Heart right ventricle (tissue), 16 donors: ENCODE measurements around the gene IGF1R. TPM values are rescaled to one million over a fixed set of nuclear protein-coding genes. Genes with fewer than 3 reads are reported as not detected.

ENCODE experiments used
- ATAC-seq, 8 donors: fragments of 200-7000 bp; cut with Tn5 transposase; one replicate each; pipeline ENCODE4 v1.9.1; 2020; ENCODE audit warnings: mild to moderate bottlenecking in 8 of 8, moderate library complexity in 8 of 8, moderate number of reproducible peaks in 1 of 8
- DNase-seq, 2 donors: peaks; one replicate each; pipeline ENCODE4 v3.0.0-alpha.2; 2020
- H3K27ac ChIP-seq, 10 donors: fragments of 200-600 bp; sonication (generic) in 2 of 10; one replicate each; pipeline versions ENCODE4 v1.5.0 to v1.8.0; 2020 to 2022; ENCODE audit warnings: mild to moderate bottlenecking in 3 of 10
- H3K27me3 ChIP-seq, 7 donors: fragments of 200-600 bp; one replicate each; pipeline ENCODE4 v1.8.0; 2021 to 2022; ENCODE audit warnings: mild to moderate bottlenecking in 2 of 7
- H3K36me3 ChIP-seq, 9 donors: fragments of 200-600 bp; sonication (generic) in 1 of 9; one replicate each; pipeline versions ENCODE4 v1.5.0 to v1.8.0; 2020 to 2022; ENCODE audit warnings: mild to moderate bottlenecking in 2 of 9
- H3K4me1 ChIP-seq, 9 donors: fragments of 200-600 bp; sonication (generic) in 1 of 9; one replicate each; pipeline versions ENCODE4 v1.5.0 to v1.8.0; 2020 to 2022; ENCODE audit warnings: mild to moderate bottlenecking in 4 of 9
- H3K4me3 ChIP-seq, 10 donors: fragments of 200-600 bp; sonication (generic) in 2 of 10; one replicate each; pipeline versions ENCODE4 v1.5.0 to v1.8.0; 2020 to 2022; ENCODE audit warnings: mild to moderate bottlenecking in 7 of 10, moderate library complexity in 2 of 10
- H3K9me3 ChIP-seq, 11 donors: fragments of 200-600 bp in 10 of 11; sonication (generic) in 2 of 11; one replicate each; pipeline versions ENCODE4 v1.5.0 to v1.8.0; 2013 to 2022; ENCODE audit warnings: mild to moderate bottlenecking in 2 of 11, control low read depth in 1 of 11, moderate library complexity in 1 of 11
- WGBS, 2 donors: extraction: QIAGEN DNeasy Blood & Tissue Kit; methylation state at CpG; one replicate each; pipeline ENCODE4 v1.1.7; 2013; ENCODE audit warnings: inconsistent platforms in 1 of 2; 5-methylcytosine and 5-hydroxymethylcytosine counted together
- intact Hi-C, 10 donors: fragments of 100-400 bp; cut with DNase I; formaldehyde crosslinking; loops; one replicate each; pipeline versions ENCODE4 v1.11.1 to v1.14.2; 2022
- polyA plus RNA-seq, 2 donors: library from polyadenylated mRNA; stranded (reverse); fragments of 200-250 nt; gene quantifications; one replicate each; pipeline ENCODE4 v1.2.3, GENCODE V29; 2013
- total RNA-seq, 10 donors: library from RNA; stranded (reverse); fragmentation: NEBNext Ultra II Directional in 3 of 10; extraction: Animal tissue kit (Norgen Biotek cat#: 25700) in 3 of 10; gene quantifications; one replicate each; pipeline versions ENCODE4 v1.2.1 to v1.2.4, GENCODE V29; 2021 to 2023
- TF ChIP-seq, protein P1 (sequence below), 9 donors: fragments of 200-600 bp; sonication (generic) in 2 of 9; IDR thresholded peaks; one replicate each; pipeline versions ENCODE4 v1.5.0 to v1.8.0; 2021 to 2022; ENCODE audit warnings: antibody characterized with exemption in 9 of 9, mild to moderate bottlenecking in 5 of 9, moderate library complexity in 1 of 9
- donor health status: Arrhythmogenic right ventricular cardiomyopathy.
- donor health status: ischemic (EF 13 %, LVEDD 7.1; RV severe dilation, severe dysfunction).
- donor health status: healthy with polysubstance abuse.
- donor health status: DM: no; HTN: yes; CAD: no.
- donor health status: DM: no; HTN: no; CAD: no.
- donor health status: ischemic (EF 25% LVEDD 6.9; RV normal size, moderate dysfunction).
- donor health status: ischemic (EF 25% LVEDD 5.7; RV mildly dilated, moderate dysfunction).
- donor health status: healthy.
- donor health status: DM: yes; HTN: yes; CAD: no.
- donor health status: Ischemic cardiomyopathy.
- donor health status: ischemic (EF 35%, LVEDD 5.7; RV mildly dilated, moderate dysfunction).
- donor health status: nonischemic (EF 11% LVEDD 7.7; RV severe dilation, severe dysfunction).
- donor health status: DM: yes; HTN: yes; CAD: no.
- donor health status: PGD.
- donor health status: ischemic (EF 29% LVEDD 5.4; RV normal size, mild dysfunction).
- donor health status: nonischemic (EF 23%, LVEDD 6.1; RV moderate dilation, normal function).

The IGF1R gene
- total and polyA plus RNA-seq, 12 donors, result 3.4 to 88.2 (median 45.9) TPM

DNA sequence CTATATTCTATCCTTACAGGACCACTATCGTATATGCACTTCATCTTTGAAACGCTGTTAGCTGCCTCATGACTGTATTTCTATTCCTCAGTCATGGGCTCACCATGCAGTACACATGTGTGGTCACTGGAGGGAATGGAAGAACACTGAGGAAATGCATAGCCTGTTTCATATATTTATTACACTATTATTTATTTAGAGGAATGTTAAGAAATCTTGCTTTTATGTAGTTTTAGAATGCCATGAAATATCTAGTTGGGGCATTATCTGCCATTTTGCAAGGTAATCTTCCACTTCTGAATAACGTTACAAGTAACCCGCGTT lies 155.7 kb downstream of the IGF1R start:
- intact Hi-C loops, result loop anchor here in 1 of 10 donors (5.0 kb wide), 1 partner anchor 33 kb away; no protein-coding TSS in a partner anchor
- Histone ChIP-seq H3K4me3 (no peak overlapping the region), H3K27me3 (no peaks in the 10 kb centered on the region), H3K9me3 (no peaks in the 10 kb centered on the region), H3K4me1 (peaks cover 21 to 77% (median 57%) of the 10 kb centered on the region in 9 donors), H3K36me3 (no peaks in the 10 kb centered on the region), H3K27ac (no peak overlapping the region)
- TF ChIP-seq, protein P1, sequence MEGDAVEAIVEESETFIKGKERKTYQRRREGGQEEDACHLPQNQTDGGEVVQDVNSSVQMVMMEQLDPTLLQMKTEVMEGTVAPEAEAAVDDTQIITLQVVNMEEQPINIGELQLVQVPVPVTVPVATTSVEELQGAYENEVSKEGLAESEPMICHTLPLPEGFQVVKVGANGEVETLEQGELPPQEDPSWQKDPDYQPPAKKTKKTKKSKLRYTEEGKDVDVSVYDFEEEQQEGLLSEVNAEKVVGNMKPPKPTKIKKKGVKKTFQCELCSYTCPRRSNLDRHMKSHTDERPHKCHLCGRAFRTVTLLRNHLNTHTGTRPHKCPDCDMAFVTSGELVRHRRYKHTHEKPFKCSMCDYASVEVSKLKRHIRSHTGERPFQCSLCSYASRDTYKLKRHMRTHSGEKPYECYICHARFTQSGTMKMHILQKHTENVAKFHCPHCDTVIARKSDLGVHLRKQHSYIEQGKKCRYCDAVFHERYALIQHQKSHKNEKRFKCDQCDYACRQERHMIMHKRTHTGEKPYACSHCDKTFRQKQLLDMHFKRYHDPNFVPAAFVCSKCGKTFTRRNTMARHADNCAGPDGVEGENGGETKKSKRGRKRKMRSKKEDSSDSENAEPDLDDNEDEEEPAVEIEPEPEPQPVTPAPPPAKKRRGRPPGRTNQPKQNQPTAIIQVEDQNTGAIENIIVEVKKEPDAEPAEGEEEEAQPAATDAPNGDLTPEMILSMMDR (IDR thresholded peaks at IDR 0.05), result peak in 1 of 9 donors; percentile 7
- WGBS, 2 donors, result 84 to 88% methylated on average over 5 of the region's 5 CpGs
- DNase-seq (no peak), ATAC-seq (no peak)

DNA sequence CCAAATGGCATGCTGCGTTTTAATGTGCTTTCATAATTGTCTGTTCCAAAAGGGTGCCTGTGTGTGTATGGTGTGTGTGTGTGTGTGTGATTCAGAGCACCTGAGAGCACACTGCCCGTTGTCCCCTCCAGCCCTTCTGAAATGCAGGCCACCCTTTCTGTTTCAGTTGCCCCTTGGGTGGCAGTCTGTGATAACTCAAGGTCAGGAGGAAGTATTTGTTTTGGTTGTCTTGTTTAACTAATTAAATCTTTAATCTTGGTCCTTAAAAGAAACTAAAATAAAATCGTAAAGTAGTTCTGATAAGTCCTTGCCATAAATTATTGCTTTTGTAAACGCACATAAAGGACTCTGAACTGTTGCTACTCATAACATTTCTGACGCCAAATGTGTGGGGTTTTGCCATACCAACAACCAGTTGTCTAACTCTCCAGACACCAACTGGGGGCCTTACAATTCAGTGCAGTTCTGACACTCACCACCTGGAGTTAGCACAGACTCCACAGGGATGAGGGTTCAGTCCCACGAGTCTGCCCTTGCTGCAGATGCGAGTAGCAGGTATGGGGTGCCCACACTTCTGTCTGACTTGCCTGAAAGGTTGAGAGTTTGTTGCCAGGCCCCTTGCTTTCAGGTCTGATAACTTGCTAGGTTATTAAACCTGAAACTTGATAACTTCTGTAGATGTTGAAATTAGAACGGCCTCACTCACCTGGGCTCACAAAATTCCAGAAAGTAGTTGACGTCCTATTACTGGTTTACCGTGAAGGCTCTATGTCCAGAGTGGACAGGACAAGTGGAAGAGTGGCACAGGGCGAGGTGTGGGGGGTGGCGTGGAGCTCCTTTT lies 157.3 kb downstream of the IGF1R start:
- ATAC-seq (no peak), DNase-seq (no peak)
- TF ChIP-seq, protein P1 (IDR thresholded peaks at IDR 0.05), result peak in 1 of 9 donors; percentile 8
- peak overlapping the region in 1 of 10 donors; percentile 11 for H3K27ac ChIP-seq
- 78 to 82% methylated on average over 12 of the region's 12 CpGs for WGBS, 2 donors
- H3K4me3 ChIP-seq, result no peak overlapping the region
- H3K27me3 ChIP-seq, result no peaks in the 10 kb centered on the region
- peaks cover 18 to 75% (median 52%) of the 10 kb centered on the region in 9 donors for H3K4me1 ChIP-seq
- no peaks in the 10 kb centered on the region for H3K9me3 ChIP-seq
- no peaks in the 10 kb centered on the region for H3K36me3 ChIP-seq
- intact Hi-C loops, result loop anchor here in 1 of 10 donors (5.0 kb wide), 1 partner anchor 37 kb away; no protein-coding TSS in a partner anchor

GRCh38 chr15:98806275-98806895 lies 158.0 kb downstream of the IGF1R start:
- DNase-seq, result no peak

DNA sequence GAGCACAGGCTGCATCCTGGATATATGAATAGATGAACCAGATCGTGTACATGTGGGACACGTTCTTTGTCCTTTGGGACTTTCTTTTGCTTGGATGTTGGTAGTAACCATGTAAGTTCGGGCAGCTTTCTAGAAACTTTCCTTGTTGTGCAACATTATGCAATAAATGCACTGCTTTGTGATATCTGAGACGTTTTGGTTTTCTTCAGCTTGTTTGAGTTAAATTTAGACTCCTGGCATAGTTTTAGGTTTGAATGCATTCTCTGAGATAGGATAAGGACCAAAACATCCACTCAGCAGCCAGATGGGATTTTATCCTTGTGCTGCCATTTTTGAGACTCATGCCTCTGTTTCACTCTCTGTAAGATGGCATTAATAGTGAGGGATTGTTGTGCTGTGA lies 158.9 kb downstream of the IGF1R start:
- ATAC-seq, result peak in 2 of 8 donors; percentile 13 to 26
- no peak for DNase-seq
- TF ChIP-seq, protein P1 (IDR thresholded peaks at IDR 0.05), result no peak
- no peak overlapping the region for H3K4me3 ChIP-seq
- H3K9me3 ChIP-seq, result no peaks in the 10 kb centered on the region
- peaks cover 7 to 59% (median 35%) of the 10 kb centered on the region in 9 donors for H3K4me1 ChIP-seq
- whole genome bisulfite sequencing, 2 donors, result 27 to 36% methylated on average over 4 of the region's 4 CpGs
- no peaks in the 10 kb centered on the region for H3K27me3 ChIP-seq
- peak overlapping the region in 2 of 10 donors; percentile 32 to 44 for H3K27ac ChIP-seq
- intact Hi-C loops, result loop anchor here in 1 of 10 donors (5.0 kb wide), 1 partner anchor 35 kb away; no protein-coding TSS in a partner anchor
- H3K36me3 ChIP-seq, result no peaks in the 10 kb centered on the region

More at GRCh38 chr15:98806275-98806895, 158.0 kb downstream of the IGF1R start:
- WGBS, 2 donors, result 76 to 80% methylated on average over 9 of the region's 9 CpGs
- Histone ChIP-seq H3K36me3 (no peaks in the 10 kb centered on the region), H3K4me3 (no peak overlapping the region), H3K27me3 (no peaks in the 10 kb centered on the region), H3K27ac (peak overlapping the region in 2 of 10 donors; percentile 32 to 44), H3K9me3 (no peaks in the 10 kb centered on the region), H3K4me1 (peaks cover 11 to 68% (median 44%) of the 10 kb centered on the region in 9 donors)
- TF ChIP-seq, protein P1 (IDR thresholded peaks at IDR 0.05), result no peak
- peak in 3 of 8 donors; percentile 36 to 54 (median 36) for ATAC-seq
- intact Hi-C loops, result loop anchor here in 1 of 10 donors (5.0 kb wide), 1 partner anchor 36 kb away; no protein-coding TSS in a partner anchor
